HG03342 (cell line): ENCODE measurements around the gene RTF2.
A peak's percentile ranks its signal among the peaks of the same experiment; 100 is the strongest.

Experiments used
- ATAC-seq: cut with Tn5 transposase; IDR thresholded peaks from one replicate; pipeline ENCODE4 v1.9.1; 2021; ENCODE audit warnings: mild to moderate bottlenecking, moderate library complexity; ENCODE audit not compliant: unreplicated experiment

Gene RTF2

GRCh38 chr20:56468316-56469076 is at the start of gene RTF2:
TSS of gene RTF2 (plus strand) at chr20:56468627. CDS start at chr20:56468698, 71 bp downstream.
- peak; percentile 99 for ATAC-seq

GRCh38 chr20:56420028-56420427 is 48.4 kb upstream of the RTF2 start:
- ATAC-seq = no peak

- ATAC-seq = no peak
Observed at GRCh38 chr20:56420940-56421688, 47.3 kb upstream of the RTF2 start.

- ATAC-seq = no peak
Observed at GRCh38 chr20:56422076-56422823, 46.2 kb upstream of the RTF2 start.

DNA sequence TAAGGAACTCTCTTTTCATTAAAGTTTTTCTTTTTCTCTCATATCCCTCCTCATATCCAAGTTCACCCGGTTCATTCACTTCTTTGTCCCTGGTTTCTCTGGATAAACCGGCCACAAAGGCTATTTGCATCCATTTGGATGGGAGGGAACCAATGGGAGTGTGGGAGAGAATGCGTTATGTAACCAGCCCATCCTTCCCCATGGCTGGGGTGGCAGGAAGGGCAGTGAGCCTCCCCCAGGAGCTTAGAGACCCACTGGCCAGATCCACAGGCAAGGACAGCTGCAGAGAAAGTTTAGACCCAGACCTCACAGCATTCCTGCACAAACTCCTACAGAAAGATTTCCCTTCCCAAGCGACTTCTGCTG is 45.6 kb upstream of the RTF2 start:
- no peak for ATAC-seq

DNA sequence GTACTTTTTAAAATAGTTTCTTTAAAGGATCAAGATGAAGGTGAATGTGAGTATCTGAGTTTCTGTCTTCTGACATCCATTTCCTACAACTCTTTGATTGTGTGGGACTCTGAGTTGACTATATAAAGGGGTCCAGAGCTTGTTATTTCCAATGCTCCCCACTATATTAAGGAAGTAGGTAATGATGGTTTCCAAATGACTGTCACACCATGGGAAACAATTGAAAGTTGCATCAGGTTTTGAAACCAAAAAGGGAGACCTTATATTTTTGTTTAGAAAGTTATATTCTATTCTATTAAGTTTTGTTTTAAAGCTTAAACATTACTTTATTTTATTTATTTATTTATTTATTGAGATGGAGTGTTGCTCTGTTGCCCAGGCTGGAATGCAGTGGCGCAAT is 45.2 kb upstream of the RTF2 start:
- ATAC-seq = no peak

DNA sequence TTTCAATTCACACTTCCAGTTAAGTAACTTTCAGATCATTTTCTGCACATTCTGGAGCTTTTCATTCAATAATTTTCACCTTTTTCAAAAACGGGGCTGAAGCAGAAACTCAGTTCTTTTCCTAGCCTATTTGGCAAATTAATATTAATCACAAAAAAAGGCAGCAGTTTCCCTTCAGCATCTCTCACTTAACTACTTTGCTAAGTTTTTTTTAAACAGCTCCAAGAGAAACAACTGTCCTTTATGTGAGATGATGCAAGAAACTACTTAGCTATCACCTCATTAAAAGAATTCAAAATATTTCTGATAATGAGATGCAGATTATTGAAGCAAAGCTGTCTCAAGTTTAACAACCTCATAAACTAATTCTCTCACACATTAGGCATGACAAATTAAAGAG is 44.5 kb upstream of the RTF2 start:
- no peak for ATAC-seq

DNA sequence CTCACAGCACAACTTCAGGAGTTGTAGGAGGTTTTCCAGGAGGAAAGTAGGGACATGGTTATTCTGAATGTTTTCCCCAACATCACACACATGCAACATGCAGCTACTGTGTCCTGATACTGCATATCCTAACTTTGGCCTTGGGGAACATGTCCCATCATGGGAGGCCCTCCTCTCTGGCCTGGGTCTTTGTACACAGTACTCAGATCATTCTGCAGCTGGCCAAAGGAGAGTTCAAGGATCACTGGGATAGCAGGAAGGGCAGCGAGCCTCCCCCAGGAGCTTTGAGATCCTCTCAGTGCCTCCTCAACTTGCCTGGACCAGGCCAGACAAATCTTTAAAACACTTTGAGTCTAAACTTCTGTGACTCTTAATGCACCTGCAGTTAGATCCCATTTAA is 43.5 kb upstream of the RTF2 start:
- ATAC-seq = no peak

DNA sequence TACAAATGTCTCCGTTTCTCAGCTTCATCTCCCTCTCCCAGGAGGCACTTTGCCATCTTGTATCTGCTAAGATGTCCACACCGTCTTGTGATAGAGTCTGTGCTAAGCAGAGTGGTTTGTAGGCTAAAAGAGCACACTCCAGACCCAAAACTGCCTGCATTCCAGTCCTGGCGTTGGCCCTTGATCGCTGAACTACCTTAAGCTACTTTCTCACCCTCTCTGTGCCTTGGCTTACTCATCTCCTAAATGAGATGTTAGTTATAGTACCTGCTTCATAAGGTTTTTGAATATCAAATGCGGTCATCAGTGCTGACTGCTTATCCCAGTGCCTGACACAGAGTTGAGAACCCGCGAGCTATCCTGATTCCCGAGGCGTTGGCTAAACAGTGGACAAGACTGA is 42.4 kb upstream of the RTF2 start:
- ATAC-seq = no peak

DNA sequence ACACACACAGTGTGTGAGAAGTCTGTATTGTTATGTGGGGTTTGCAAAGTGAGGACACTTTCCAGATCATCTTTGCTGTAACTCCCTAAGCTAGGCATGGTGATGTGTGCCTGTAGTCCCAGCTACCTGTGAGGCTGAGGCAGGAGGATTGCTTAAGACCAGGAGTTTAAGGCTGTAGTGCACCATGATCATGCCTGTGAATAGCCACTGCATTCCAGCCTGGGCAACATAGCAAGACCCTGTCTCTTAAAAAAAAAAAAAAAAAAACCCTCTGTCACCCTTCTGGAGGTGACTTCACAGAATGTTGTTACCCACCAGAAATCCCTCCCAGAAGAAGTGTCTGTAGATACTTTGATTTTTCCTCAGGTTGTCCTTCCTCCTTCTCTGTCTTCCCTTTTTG is 41.5 kb upstream of the RTF2 start:
- ATAC-seq = no peak

- no peak for ATAC-seq
Observed at GRCh38 chr20:56427797-56428196, 40.6 kb upstream of the RTF2 start.

- no peak for ATAC-seq
Observed at GRCh38 chr20:56428410-56428809, 40.0 kb upstream of the RTF2 start.

GRCh38 chr20:56428881-56429280 is 39.5 kb upstream of the RTF2 start:
- ATAC-seq = no peak

GRCh38 chr20:56429502-56429901 is 38.9 kb upstream of the RTF2 start:
- no peak for ATAC-seq

GRCh38 chr20:56429941-56430340 is 38.5 kb upstream of the RTF2 start:
- no peak for ATAC-seq

GRCh38 chr20:56430461-56430860 is 38.0 kb upstream of the RTF2 start:
- ATAC-seq = no peak

DNA sequence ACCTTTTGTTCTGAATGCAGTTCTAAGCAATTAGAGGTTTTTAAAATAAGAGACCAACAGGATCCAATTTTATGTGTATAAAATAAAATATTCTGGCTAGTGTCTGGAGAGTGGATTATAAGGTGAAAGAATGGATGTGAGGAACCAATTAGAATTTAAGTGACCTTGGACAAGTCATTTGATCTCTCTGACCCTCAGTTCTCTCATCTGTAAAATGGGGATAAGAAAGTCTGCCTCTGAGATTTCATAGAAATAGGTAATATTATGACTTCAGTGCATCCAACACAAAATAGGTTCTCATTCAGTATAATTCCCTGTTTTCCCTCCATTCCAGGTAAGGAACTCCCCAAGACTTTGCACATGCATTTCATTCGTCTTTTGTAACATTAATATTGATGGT is 37.5 kb upstream of the RTF2 start:
- no peak for ATAC-seq

DNA sequence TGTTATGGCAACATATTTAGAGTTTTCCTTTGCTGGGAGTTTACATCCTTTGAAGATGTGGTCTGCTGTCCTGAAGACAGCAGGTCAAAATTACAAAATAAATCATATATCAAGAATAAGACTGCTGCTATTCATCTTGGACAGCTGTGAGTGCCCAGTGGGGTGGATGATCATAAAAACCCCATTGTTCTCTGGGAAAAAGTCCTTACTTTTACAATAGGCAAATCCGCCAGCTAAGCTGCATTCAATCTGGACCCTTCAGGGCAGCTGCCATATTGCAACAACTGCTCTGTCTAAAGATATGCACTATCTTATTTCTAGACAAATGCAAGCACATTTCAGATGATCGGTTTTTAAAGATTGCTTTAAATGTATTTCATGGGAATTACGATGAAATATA is 37.0 kb upstream of the RTF2 start:
- ATAC-seq = no peak

DNA sequence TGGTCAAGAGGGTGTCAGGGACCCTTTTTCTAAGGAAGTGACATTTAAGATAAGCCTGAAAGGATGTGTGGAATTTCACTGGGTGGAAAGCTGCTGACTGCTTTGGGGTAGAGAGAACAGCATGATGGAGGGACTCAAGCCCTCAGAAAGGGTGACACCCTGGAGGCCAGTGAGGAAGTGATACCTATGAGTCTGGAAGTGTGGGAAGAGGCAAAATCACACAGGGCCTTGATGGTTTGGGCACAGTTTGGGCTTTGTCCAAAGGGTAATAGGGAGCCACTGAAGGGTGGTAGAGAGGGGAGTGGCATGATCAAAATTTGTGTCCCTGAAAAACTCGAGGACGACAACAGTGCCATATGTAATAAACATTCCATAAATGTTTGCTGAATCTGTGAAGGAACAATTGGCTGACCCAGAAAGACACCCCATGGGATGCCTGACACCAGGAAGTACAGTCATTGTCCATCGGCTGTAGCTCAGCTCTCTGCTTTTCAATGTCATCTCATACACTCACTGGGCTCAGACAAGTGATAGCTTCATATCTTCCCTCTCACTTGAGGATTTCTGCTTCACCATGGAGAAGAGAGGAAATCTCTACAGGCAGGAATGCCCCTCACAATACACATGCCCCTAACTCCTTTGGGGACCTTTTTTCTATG is 35.1 kb upstream of the RTF2 start:
- ATAC-seq = no peak

DNA sequence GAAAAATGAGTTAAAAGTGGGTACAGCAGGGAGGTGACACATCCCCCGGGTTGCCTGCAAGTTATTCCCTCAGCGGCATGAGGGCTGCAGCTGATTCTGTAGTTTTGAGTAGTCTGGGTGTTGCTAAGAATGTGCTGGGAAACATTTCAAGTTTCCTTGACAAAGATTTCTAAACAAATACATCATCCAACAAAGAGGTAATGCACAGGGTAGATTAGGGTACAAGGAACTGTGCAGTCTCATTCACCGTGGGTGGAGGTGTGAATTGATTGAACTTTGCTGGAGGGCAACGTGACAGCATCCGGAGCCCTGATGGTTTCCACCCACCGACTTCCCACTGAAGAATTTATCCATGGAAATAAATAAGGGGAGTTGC is 34.6 kb upstream of the RTF2 start:
- no peak for ATAC-seq

DNA sequence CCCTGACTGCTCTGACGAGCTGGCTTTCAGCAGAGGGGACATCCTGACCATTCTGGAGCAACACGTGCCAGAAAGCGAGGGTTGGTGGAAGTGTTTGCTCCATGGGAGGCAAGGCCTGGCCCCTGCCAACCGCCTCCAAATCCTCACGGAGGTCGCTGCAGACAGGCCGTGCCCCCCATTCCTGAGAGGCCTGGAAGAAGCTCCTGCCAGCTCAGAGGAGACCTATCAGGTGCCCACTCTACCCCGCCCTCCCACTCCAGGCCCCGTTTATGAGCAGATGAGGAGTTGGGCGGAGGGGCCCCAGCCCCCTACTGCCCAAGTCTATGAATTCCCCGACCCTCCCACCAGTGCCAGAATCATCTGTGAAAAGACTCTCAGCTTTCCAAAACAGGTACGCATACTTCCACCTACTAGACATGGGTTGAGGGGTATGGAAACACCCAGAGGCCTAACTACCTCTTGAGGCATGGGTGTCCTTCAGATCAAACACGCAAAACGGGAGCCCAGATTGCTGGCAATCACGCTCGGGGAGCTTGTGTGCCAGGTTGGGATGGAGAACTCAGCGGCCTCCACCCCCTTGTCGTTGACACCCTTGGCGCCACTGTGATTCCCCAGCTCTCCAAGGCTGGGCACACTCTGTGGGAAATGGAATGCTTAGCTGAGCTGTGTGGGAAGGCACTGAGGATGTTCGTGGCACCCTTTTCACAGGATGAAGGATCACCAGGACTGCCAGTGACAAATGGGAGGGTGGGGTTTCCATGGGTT is 31.0 kb upstream of the RTF2 start:
- no peak for ATAC-seq
